HCT116 (cell line): ENCODE data around the gene ART1. TPM values are rescaled to one million over a fixed set of nuclear protein-coding genes. Genes with fewer than 3 reads are reported as not detected.

Experiments
- ATAC-seq: fragments of 200-7000 bp; cut with Tn5 transposase; 2 replicates; pipeline ENCODE4 v1.9.1; 2020; ENCODE audit warnings: mild to moderate bottlenecking, moderate library complexity
- BruUV-seq: library from RNA; stranded (reverse); fragments of 400-500 nt; replicated peaks from 2 replicates; lab custom pipeline; 2021; lab: Mats Ljungman, UMichigan
- CTCF ChIA-PET: fragments of 300-600 bp; sonication (Branson Sonifier 250); formaldehyde crosslinking; loops from one replicate; lab custom pipeline; 2021; ENCODE audit warnings: antibody characterized with exemption; lab: Charles Lee
- POLR2A ChIA-PET: fragments of 300-600, 350-600 bp; sonication (Branson Sonifier 250); formaldehyde crosslinking; loops from one replicate; lab custom pipeline; 2021; ENCODE audit warnings: antibody characterized with exemption; lab: Charles Lee
- RAD21 ChIA-PET, 2 experiments: fragments of 300-600 bp; sonication (Branson Sonifier 250); formaldehyde crosslinking; loops; one replicate each; lab custom pipeline; 2023; ENCODE audit warnings: low total read pairs in 2 of 2; ENCODE audit not compliant: uncharacterized antibody in 2 of 2, unreplicated experiment in 2 of 2, low non-redundant PET in 1 of 2; lab: Charles Lee
- DNase-seq: peaks from one replicate; pipeline ENCODE4 v3.0.0-alpha.2; 2010; ENCODE audit warnings: low read depth, low spot score
- H2AFZ ChIP-seq: fragments of 200-600 bp; shearing (Covaris generic), sonication (generic); 2 replicates; pipeline ENCODE4 v1.6.1; 2017; ENCODE audit warnings: low read depth, mixed run types, mixed read lengths, antibody characterized with exemption, low read length; ENCODE audit not compliant: poor library complexity, severe bottlenecking
- H3K27ac ChIP-seq: 2 replicates; pipeline ENCODE4 v1.5.1; 2012; ENCODE audit warnings: low read depth, low read length
- H3K27me3 ChIP-seq: fragments of 200-600 bp; sonication (generic); 2 replicates; pipeline ENCODE4 v1.6.1; 2016; ENCODE audit warnings: mixed run types, low read length, mixed read lengths; ENCODE audit not compliant: insufficient read depth
- H3K36me3 ChIP-seq, 2 experiments: fragments of 200-500 bp in 1 of 2; fragments of 200-600 bp in 1 of 2; sonication (Bioruptor generic) in 1 of 2; sonication (generic) in 1 of 2; 2 replicates each; pipeline versions ENCODE4 v1.5.1 to v1.6.1; 2014 to 2016; ENCODE audit warnings: low read length in 2 of 2, inconsistent platforms in 1 of 2, mixed read lengths in 1 of 2, mixed run types in 1 of 2; ENCODE audit not compliant: insufficient read depth in 2 of 2, control insufficient read depth in 1 of 2
- H3K4me1 ChIP-seq, 2 experiments: fragments of 200-600 bp in 1 of 2; sonication (generic) in 1 of 2; 2 replicates each; pipeline versions ENCODE4 v1.5.1 to v1.6.1; 2012 to 2017; ENCODE audit warnings: low read length in 2 of 2, inconsistent platforms in 1 of 2, mild to moderate bottlenecking in 1 of 2, mixed read lengths in 1 of 2, mixed run types in 1 of 2, moderate library complexity in 1 of 2; ENCODE audit not compliant: insufficient read depth in 2 of 2, control insufficient read depth in 1 of 2
- H3K4me2 ChIP-seq: fragments of 200-600 bp; sonication (generic); 2 replicates; pipeline ENCODE4 v1.6.1; 2017; ENCODE audit warnings: mixed run types, low read length, mixed read lengths
- H3K4me3 ChIP-seq, 2 experiments: fragments of 200-600 bp in 1 of 2; sonication (generic) in 1 of 2; replicated peaks in 1 of 2; 2 replicates each; pipeline ENCODE4 v1.5.1; 2011 to 2016; ENCODE audit warnings: low read length in 2 of 2, control low read depth in 1 of 2, low read depth in 1 of 2, mild to moderate bottlenecking in 1 of 2, mixed read lengths in 1 of 2, mixed run types in 1 of 2
- H3K79me2 ChIP-seq: fragments of 200-600 bp; sonication (generic); 2 replicates; pipeline ENCODE4 v1.6.1; 2017; ENCODE audit warnings: mild to moderate bottlenecking, mixed run types, low read length, moderate library complexity, mixed read lengths; ENCODE audit not compliant: insufficient read depth
- H3K9ac ChIP-seq: fragments of 200-600 bp; sonication (generic); 2 replicates; pipeline ENCODE4 v1.6.1; 2016; ENCODE audit warnings: low read length, mixed read lengths
- H3K9me2 ChIP-seq: fragments of 200-600 bp; sonication (generic), shearing (Covaris generic); 2 replicates; pipeline ENCODE4 v1.6.1; 2017; ENCODE audit warnings: mixed run types, mild to moderate bottlenecking, moderate library complexity; ENCODE audit not compliant: insufficient read depth
- H3K9me3 ChIP-seq, 2 experiments: fragments of 200-500 bp in 1 of 2; fragments of 200-600 bp in 1 of 2; sonication (Bioruptor generic) in 1 of 2; sonication (generic) in 1 of 2; 2 replicates each; pipeline ENCODE4 v1.6.1; 2014 to 2017; ENCODE audit warnings: low read length in 2 of 2, mixed read lengths in 2 of 2, inconsistent platforms in 1 of 2, low read depth in 1 of 2, mild to moderate bottlenecking in 1 of 2, mixed run types in 1 of 2, moderate library complexity in 1 of 2; ENCODE audit not compliant: control insufficient read depth in 1 of 2, insufficient read depth in 1 of 2
- H4K20me1 ChIP-seq: fragments of 200-600 bp; sonication (generic), shearing (Covaris generic); 2 replicates; pipeline ENCODE4 v1.6.1; 2017; ENCODE audit warnings: mixed run types, mild to moderate bottlenecking, moderate library complexity; ENCODE audit not compliant: insufficient read depth
- CBX3 ChIP-seq: IDR thresholded peaks from 2 replicates; pipeline ENCODE4 v1.6.1; 2012; ENCODE audit warnings: low read depth
- CTCF ChIP-seq, 3 experiments: fragments of 200-600 bp in 1 of 3; sonication (generic) in 1 of 3; IDR thresholded peaks in 2 of 3; conservative IDR thresholded peaks in 1 of 3; 2 replicates each; pipeline ENCODE4 v1.5.1; 2012 to 2017; ENCODE audit warnings: low read depth in 2 of 3, low read length in 2 of 3, antibody characterized with exemption in 1 of 3, borderline replicate concordance in 1 of 3, control low read depth in 1 of 3, mild to moderate bottlenecking in 1 of 3, mixed read lengths in 1 of 3, mixed run types in 1 of 3, moderate library complexity in 1 of 3; ENCODE audit not compliant: insufficient read depth in 1 of 3
- FOSL1 ChIP-seq: IDR thresholded peaks from 2 replicates; pipeline ENCODE4 v1.6.1; 2012; ENCODE audit warnings: low read depth
- POLR2A ChIP-seq: IDR thresholded peaks from 2 replicates; pipeline ENCODE4 v1.7.0; 2011; ENCODE audit warnings: borderline replicate concordance; ENCODE audit not compliant: insufficient read depth, insufficient read length; ENCODE audit errors: extremely low read depth
- SIN3A ChIP-seq: IDR thresholded peaks from 2 replicates; pipeline ENCODE4 v1.6.1; 2012; ENCODE audit warnings: low read depth
- SP1 ChIP-seq: IDR thresholded peaks from 2 replicates; pipeline ENCODE4 v1.6.1; 2012; ENCODE audit warnings: low read depth
- YY1 ChIP-seq: IDR thresholded peaks from 2 replicates; pipeline ENCODE4 v1.6.1; 2011; ENCODE audit warnings: low read length, low read depth, moderate library complexity, mild to moderate bottlenecking; ENCODE audit not compliant: insufficient replicate concordance; ENCODE audit errors: extremely low read depth
- ZFX ChIP-seq: fragments of 450-650 bp; IDR thresholded peaks from 2 replicates; pipeline ENCODE4 v1.6.1; 2017
- intact Hi-C: fragments of 100-400 bp; cut with micrococcal nuclease; formaldehyde crosslinking; loops from 2 replicates; pipeline ENCODE4 v1.10.0; 2022
- total RNA-seq: library from RNA; stranded (reverse); gene quantifications from one replicate; pipeline ENCODE4 v1.2.1, GENCODE V29; 2021; ENCODE audit not compliant: unreplicated experiment
- TF ChIP-seq, protein P1 (sequence below): IDR thresholded peaks from 2 replicates; pipeline ENCODE4 v1.6.1; 2012; ENCODE audit warnings: low read depth

The ART1 gene
- total RNA-seq, 1 experiment from 2014 or later = not detected

DNA sequence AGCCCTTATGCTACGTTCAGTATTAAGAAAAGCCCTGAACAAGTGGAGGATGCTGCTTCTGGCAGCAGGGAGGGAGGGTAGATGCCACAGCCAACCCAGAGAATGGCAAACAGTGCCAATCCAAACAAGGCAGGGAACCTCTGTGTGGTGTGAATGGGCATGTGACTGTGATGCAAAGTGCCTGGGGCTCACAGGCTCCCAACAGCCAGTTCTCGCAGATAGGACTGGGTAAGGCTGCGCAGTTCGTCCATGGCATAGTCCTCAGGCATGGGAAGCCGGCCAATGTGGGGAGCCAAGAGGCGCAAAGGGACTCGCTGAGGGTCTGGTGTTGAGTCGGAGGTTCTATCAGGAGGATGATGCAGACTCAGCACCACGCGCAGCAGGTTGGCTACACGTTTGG is 31.0 kb downstream of the ART1 start:
- intact Hi-C loops = no loop called here
- peaks cover 61 to 82% of the 10 kb centered on the region in 2 experiments for H3K36me3 ChIP-seq
- ATAC-seq = no peak
- no peak overlapping the region for H2AFZ ChIP-seq
- no peak for DNase-seq
- ChIA-PET CTCF (no interaction called here), RAD21 (no interaction called here)
- peaks cover 3% of the 10 kb centered on the region; the same call in 1 of the 2 replicates for H3K79me2 ChIP-seq
- H3K9me2 ChIP-seq = no peaks in the 10 kb centered on the region
- H3K27ac ChIP-seq = no peak overlapping the region
- no peak overlapping the region for H3K4me2 ChIP-seq
- BruUV-seq = no TSS peak
- no peaks in the 10 kb centered on the region for H3K9me3 ChIP-seq
- no peaks in the 10 kb centered on the region for H4K20me1 ChIP-seq
- H3K9ac ChIP-seq = no peak overlapping the region
- H3K4me3 ChIP-seq = no peak overlapping the region
- TF ChIP-seq CBX3 = no peak
- no peak for TF ChIP-seq SIN3A
- TF ChIP-seq, protein P1, sequence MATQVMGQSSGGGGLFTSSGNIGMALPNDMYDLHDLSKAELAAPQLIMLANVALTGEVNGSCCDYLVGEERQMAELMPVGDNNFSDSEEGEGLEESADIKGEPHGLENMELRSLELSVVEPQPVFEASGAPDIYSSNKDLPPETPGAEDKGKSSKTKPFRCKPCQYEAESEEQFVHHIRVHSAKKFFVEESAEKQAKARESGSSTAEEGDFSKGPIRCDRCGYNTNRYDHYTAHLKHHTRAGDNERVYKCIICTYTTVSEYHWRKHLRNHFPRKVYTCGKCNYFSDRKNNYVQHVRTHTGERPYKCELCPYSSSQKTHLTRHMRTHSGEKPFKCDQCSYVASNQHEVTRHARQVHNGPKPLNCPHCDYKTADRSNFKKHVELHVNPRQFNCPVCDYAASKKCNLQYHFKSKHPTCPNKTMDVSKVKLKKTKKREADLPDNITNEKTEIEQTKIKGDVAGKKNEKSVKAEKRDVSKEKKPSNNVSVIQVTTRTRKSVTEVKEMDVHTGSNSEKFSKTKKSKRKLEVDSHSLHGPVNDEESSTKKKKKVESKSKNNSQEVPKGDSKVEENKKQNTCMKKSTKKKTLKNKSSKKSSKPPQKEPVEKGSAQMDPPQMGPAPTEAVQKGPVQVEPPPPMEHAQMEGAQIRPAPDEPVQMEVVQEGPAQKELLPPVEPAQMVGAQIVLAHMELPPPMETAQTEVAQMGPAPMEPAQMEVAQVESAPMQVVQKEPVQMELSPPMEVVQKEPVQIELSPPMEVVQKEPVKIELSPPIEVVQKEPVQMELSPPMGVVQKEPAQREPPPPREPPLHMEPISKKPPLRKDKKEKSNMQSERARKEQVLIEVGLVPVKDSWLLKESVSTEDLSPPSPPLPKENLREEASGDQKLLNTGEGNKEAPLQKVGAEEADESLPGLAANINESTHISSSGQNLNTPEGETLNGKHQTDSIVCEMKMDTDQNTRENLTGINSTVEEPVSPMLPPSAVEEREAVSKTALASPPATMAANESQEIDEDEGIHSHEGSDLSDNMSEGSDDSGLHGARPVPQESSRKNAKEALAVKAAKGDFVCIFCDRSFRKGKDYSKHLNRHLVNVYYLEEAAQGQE = no peak
- TF ChIP-seq SP1 = no peak
- TF ChIP-seq, all 23 proteins: peak for 0
- Histone ChIP-seq H3K27me3 (no peaks in the 10 kb centered on the region), H3K4me1 (no peaks in the 10 kb centered on the region; a peak in 1 of 4 replicates)
- POLR2A ChIA-PET = no interaction called here

GRCh38 chr11:3679077-3679476 is 34.1 kb downstream of the ART1 start:
- RAD21 ChIA-PET = no interaction called here
- CTCF ChIA-PET = no interaction called here
- ATAC-seq = no peak
- H3K36me3 ChIP-seq = peaks cover 72 to 87% of the 10 kb centered on the region in 2 experiments
- H3K27ac ChIP-seq = no peak overlapping the region
- H3K9me3 ChIP-seq = no peaks in the 10 kb centered on the region
- POLR2A ChIA-PET = no interaction called here
- no TSS peak for BruUV-seq
- H3K9me2 ChIP-seq = no peaks in the 10 kb centered on the region
- TF ChIP-seq SP1 (no peak), ZFX (no peak), YY1 (no peak), CTCF (IDR thresholded peaks at IDR 0.05 in 2 of 3, conservative IDR thresholded peaks at IDR 0.05 in 1 of 3; ENCODE audit: borderline replicate concordance in 1 of 3, insufficient read depth in 1 of 3, low read depth in 2 of 3, low read length in 2 of 3) (no peak), POLR2A (no peak), FOSL1 (no peak)
- TF ChIP-seq, all 23 proteins: peak for 0
- Histone ChIP-seq H3K79me2 (peaks cover 3% of the 10 kb centered on the region; the same call in 1 of the 2 replicates), H3K27me3 (no peaks in the 10 kb centered on the region), H3K9ac (no peak overlapping the region), H2AFZ (no peak overlapping the region), H3K4me3 (no peak overlapping the region), H3K4me1 (no peaks in the 10 kb centered on the region; a peak in 1 of 4 replicates), H3K4me2 (no peak overlapping the region), H4K20me1 (no peaks in the 10 kb centered on the region)
- DNase-seq = no peak
- intact Hi-C loops = no loop called here
